Lower leg skin (tissue), 4 donors: ENCODE results near the gene PGLYRP3. TPM values are rescaled to one million over a fixed set of nuclear protein-coding genes. Genes with fewer than 3 reads are reported as not detected.

Experiments used
- DNase-seq, 2 donors: peaks; one replicate each; pipeline ENCODE4 v3.0.0-alpha.2; 2019; ENCODE audit warnings: low spot score in 2 of 2
- H3K4me3 ChIP-seq: fragments of 200-600 bp; sonication (generic); 2 replicates; pipeline ENCODE4 v1.5.1; 2017; ENCODE audit warnings: mild to moderate bottlenecking, low read depth; ENCODE audit not compliant: poor library complexity, severe bottlenecking
- POLR2A ChIP-seq, 2 donors: fragments of 450-650 bp; IDR thresholded peaks; one replicate each; pipeline ENCODE4 v1.6.1; 2016 to 2017; ENCODE audit warnings: antibody characterized with exemption in 2 of 2, mild to moderate bottlenecking in 1 of 2, moderate library complexity in 1 of 2
- WGBS, 2 donors: methylation state at CpG; one replicate each; pipeline ENCODE4 v1.1.5; 2018; 5-methylcytosine and 5-hydroxymethylcytosine counted together
- intact Hi-C: fragments of 100-400 bp; cut with DNase I; formaldehyde crosslinking; loops from one replicate; pipeline ENCODE4 v1.15.0; 2023; ENCODE audit warnings: low total_unique reads
- total RNA-seq, 4 donors: library from RNA; depleted of rRNA; stranded (reverse); fragments of >200 nt; gene quantifications; one replicate each; pipeline ENCODE4 v1.1.0, GENCODE V29; 2016
- TF ChIP-seq, protein P1 (sequence below), 3 donors: fragments of 450-650 bp; IDR thresholded peaks; one replicate each; pipeline ENCODE4 v1.5.1; 2016; ENCODE audit warnings: antibody characterized with exemption in 3 of 3, mild to moderate bottlenecking in 3 of 3, moderate library complexity in 2 of 3

PGLYRP3 gene
- total RNA-seq, 4 donors from 2014 or later: 33.1 to 66.1 (median 60.3) TPM

DNA sequence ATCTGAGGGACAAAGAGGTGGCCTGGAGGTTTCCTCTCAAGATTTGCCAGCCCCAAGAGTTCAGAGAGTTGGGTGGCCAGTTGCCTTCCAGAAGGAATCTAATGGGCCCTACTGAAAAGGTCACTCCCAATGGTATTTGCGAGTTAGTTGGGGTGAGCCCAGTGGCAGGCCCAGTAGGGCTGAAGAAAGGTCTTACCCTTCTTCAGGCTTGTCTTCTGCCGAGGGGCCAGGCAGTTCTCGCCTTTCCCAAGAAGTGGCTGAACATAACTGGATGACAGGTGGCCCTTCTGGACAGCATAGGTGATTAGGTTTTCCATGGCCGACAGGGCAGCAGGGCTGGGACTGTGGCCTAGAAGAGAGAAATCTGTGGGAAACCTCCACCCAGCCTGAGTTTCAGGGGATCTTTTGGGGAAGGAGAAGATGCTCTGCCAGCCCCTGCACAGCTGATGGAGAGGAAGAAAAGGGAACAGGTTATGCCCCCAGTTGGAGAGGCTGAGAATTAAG is 28.7 kb upstream of the PGLYRP3 start:
- WGBS, 2 donors: 90 to 91% methylated on average over 4 of the region's 4 CpGs
- no peak for TF ChIP-seq POLR2A (IDR thresholded peaks at IDR 0.05)
- TF ChIP-seq, protein P1, sequence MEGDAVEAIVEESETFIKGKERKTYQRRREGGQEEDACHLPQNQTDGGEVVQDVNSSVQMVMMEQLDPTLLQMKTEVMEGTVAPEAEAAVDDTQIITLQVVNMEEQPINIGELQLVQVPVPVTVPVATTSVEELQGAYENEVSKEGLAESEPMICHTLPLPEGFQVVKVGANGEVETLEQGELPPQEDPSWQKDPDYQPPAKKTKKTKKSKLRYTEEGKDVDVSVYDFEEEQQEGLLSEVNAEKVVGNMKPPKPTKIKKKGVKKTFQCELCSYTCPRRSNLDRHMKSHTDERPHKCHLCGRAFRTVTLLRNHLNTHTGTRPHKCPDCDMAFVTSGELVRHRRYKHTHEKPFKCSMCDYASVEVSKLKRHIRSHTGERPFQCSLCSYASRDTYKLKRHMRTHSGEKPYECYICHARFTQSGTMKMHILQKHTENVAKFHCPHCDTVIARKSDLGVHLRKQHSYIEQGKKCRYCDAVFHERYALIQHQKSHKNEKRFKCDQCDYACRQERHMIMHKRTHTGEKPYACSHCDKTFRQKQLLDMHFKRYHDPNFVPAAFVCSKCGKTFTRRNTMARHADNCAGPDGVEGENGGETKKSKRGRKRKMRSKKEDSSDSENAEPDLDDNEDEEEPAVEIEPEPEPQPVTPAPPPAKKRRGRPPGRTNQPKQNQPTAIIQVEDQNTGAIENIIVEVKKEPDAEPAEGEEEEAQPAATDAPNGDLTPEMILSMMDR (IDR thresholded peaks at IDR 0.05): no peak
- no peak overlapping the region for H3K4me3 ChIP-seq
- intact Hi-C loops: no loop called here
- DNase-seq: peak in 1 of 2 donors; percentile 57

DNA sequence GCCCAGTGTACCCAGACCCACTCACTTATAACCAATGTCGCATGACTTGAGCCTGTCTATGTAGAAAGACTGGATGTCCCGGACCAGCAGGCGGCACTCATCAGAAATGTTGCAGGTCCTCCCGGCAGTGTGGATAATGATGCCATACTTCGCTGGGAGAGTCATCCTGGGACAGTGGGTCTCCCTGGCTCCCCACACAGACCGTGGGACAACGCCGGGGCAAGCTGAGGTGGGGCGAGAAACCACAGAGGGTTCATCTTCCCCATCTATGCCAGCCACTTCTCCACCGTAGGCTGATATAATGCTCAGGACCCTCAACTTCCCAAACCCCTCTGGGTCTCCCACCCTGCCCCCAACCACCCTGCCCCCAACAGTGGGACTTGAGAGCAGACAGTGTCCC is 27.6 kb upstream of the PGLYRP3 start:
- TF ChIP-seq POLR2A (IDR thresholded peaks at IDR 0.05): no peak
- TF ChIP-seq, protein P1 (IDR thresholded peaks at IDR 0.05): no peak
- WGBS, 2 donors: 75 to 89% methylated on average over 10 of the region's 10 CpGs
- peak in 1 of 2 donors; percentile 70 for DNase-seq
- H3K4me3 ChIP-seq: no peak overlapping the region
- intact Hi-C loops: no loop called here

DNA sequence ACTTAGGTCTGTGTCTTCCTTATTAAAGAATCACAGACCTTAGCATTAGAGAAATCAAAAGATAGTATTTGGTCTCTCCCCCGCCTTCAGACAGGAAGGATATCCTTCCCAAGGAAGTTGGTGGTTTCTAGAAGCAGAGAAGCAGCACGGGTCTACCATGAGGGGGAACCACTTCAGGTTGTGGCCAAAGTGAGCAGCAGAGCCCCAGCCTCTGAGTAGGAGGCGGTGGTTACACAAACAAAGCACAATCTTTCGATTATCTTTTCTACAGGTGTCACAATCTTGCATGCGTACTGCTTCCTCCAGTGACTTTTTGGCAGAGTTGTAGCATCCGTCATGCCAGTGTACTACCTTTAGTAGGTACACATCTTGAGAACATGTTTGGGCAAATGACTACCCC is 27.1 kb upstream of the PGLYRP3 start:
- DNase-seq: no peak

DNA sequence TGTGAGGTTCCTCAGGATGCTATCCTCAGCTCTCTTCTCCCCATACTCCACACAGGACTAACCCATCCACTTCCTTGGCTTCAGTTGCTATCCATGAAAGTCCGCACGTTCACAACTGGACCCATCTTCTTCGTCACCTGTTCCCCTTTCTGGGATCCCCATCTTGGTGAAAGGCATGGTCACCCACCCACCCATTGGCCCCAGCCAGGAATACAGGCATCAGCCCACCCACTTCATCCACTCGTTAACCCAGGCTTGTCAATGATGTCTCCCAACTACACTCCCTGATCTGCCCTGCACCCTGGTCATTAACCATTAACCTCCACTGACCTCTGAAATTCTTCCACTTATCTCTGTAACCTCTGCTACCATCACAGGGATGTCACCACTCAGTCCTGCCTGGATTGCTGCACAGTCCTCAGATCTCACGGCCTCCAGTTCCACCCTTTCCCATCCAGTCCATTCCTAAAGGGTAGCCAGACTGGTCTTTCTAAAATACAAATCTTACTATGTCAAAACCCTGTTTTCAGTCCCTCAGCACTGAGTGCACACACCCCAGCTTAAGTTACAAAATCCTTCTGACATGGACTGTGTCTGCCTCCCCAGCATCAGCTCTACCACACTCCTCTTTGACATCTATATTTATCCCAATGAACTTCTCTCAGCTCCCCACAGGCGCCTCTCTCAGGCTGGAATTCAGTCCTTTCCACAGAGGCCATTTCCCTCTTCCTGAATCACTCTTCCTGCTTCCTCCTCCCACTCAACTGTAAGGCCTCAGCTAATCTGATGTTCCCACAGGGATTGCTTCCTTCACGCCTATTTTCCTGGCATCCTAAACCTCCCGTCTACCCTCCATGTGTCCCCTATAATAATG is 25.5 kb upstream of the PGLYRP3 start:
- DNase-seq: peak in 1 of 2 donors; percentile 58
- WGBS, 2 donors: 68 to 71% methylated on average over 8 of the region's 8 CpGs
- H3K4me3 ChIP-seq: no peak overlapping the region
- TF ChIP-seq, protein P1 (IDR thresholded peaks at IDR 0.05): no peak
- no peak for TF ChIP-seq POLR2A (IDR thresholded peaks at IDR 0.05)
- intact Hi-C loops: no loop called here

More for the DNA sequence above, 27.1 kb upstream of the PGLYRP3 start:
- WGBS, 2 donors: 52 to 60% methylated on average over 6 of the region's 6 CpGs
- TF ChIP-seq, protein P1 (IDR thresholded peaks at IDR 0.05): no peak
- TF ChIP-seq POLR2A (IDR thresholded peaks at IDR 0.05): no peak
- intact Hi-C loops: no loop called here
- no peak overlapping the region for H3K4me3 ChIP-seq

DNA sequence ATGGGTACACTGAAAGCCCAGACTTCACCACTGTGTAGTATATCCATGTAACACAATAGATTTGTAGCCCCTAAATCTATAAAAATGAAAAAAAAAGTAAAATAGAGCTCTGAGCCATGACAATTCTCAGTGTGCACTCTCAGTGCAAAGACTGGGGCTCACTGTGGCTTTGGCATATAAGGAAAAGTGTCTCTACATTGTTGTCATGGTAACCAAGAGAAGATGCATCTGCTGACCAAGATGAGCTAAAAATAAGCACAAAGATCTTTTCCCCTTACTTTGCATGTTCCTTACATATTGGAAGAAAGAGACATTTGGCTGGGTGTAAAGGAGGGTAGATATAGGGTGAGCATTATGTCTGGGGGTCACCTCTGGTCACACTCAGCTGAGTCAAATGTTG is 23.9 kb upstream of the PGLYRP3 start:
- intact Hi-C loops: no loop called here
- no peak for TF ChIP-seq POLR2A (IDR thresholded peaks at IDR 0.05)
- TF ChIP-seq, protein P1 (IDR thresholded peaks at IDR 0.05): no peak
- no peak for DNase-seq
- H3K4me3 ChIP-seq: no peak overlapping the region
